HG03039 (cell line): ENCODE measurements around the gene SERP2.

Source experiments
- ATAC-seq: cut with Tn5 transposase; IDR thresholded peaks from one replicate; pipeline ENCODE4 v1.9.1; 2021; ENCODE audit warnings: mild to moderate bottlenecking, moderate library complexity; ENCODE audit not compliant: unreplicated experiment

Gene SERP2

GRCh38 chr13:44432650-44433049, 59.0 kb downstream of the SERP2 start:
- ATAC-seq = no peak

GRCh38 chr13:44433863-44434765, 60.5 kb downstream of the SERP2 start:
- no peak for ATAC-seq

- ATAC-seq = no peak
These were observed 61.1 kb downstream of the SERP2 start for GRCh38 chr13:44434766-44435141.

- ATAC-seq = peak; percentile 66
These were observed 61.7 kb downstream of the SERP2 start for GRCh38 chr13:44435142-44435918.

GRCh38 chr13:44435919-44436510, 62.4 kb downstream of the SERP2 start:
- no peak for ATAC-seq

- no peak for ATAC-seq
These were observed 63.1 kb downstream of the SERP2 start for GRCh38 chr13:44436589-44437337.

GRCh38 chr13:44437356-44438233, 64.0 kb downstream of the SERP2 start:
- ATAC-seq = no peak

- ATAC-seq = no peak
These were observed 64.6 kb downstream of the SERP2 start for GRCh38 chr13:44438234-44438579.

- ATAC-seq = no peak
These were observed 65.9 kb downstream of the SERP2 start for GRCh38 chr13:44439452-44440024.

GRCh38 chr13:44440046-44440608, 66.5 kb downstream of the SERP2 start:
- ATAC-seq = no peak
